GM19397 (cell line): Measurements from ENCODE around the gene EFCAB12.
"Not testable (repeated sequence)": the region's sequence is repeated elsewhere in the genome, so short reads cannot be mapped to it uniquely, and the experiment has no call there.

Source experiments
- ATAC-seq: cut with Tn5 transposase; IDR thresholded peaks from one replicate; pipeline ENCODE4 v1.9.1; 2021; ENCODE audit warnings: mild to moderate bottlenecking, moderate library complexity; ENCODE audit not compliant: unreplicated experiment

EFCAB12 gene

GRCh38 chr3:129421988-129422745, 6.3 kb downstream of the EFCAB12 start:
- ATAC-seq: no peak

DNA sequence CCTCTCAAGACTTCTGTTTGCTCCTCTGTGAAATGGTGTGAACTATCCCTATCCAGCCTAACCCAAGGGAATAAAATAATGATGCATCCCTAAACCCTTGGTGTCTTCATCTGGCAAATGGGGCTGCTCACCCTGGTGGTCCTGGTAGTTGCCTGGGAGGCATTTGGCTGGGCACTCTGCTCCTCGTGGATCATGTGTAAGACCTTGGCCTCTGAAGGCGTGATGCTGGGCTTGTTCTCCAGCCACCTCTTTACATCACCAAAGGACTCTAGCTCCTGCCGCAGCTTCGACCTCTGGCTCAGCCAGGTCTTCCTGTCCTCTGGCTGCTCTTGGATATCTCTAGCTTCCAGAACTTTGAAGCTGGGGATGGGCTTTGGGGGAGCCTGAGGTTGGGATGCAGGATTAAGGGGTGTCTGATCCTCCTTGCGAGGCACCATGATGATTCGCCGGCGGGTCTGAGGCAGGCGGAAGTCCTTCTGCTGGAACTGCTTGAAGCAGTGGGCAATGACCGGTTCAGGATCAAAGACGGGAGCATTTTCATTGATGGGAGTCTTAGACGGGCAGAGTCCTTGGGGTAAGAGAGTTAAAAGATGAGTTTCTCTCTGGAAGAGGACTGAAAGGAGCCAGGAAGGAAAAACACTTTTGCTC, 7.1 kb downstream of the EFCAB12 start:
- no peak for ATAC-seq

GRCh38 chr3:129419476-129419875, 9.0 kb downstream of the EFCAB12 start:
- no peak for ATAC-seq

DNA sequence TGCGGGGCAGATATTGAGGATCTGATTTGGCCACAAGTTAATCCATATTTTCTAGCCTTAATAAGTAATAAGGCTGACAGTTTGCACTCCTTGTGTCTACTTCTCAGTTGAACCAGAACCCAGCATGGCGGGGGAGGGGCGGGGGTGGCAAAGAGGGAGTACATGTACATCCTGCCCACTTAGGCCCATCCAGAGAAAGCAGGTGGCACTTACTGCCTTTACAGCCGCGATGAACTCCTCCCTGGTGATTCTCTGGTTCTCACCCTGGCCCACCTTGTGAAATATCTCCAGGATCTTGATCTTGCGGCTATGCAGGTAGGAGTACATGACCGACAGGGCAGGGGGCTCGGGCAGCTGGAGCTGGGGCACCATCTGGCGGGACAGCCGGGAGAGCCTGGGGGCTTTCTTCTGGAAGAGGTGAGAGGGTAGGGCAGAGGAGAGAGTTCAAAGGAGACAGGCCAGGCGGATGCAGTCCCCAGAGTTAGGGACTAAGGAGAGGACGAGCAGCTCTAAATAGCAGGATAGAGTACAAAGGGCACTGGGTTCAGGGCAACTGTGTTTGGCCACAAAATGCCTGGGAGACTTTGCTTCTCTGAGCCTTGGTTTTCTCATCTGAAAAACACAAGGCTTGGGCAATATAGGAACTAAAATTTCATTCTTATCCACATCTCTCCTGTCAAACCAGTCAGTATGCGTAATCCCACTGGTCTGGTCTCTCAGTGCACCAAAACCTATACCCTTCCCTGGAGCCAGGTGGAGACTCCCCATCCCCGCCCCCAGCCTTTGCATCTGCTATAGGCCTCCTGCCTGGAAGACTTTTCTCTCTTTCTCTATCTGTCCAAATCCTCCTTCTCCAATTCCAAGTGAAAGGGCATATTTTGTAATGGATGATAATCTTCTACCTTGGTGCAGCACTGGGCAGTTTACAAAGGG, 10.1 kb downstream of the EFCAB12 start:
- no peak for ATAC-seq

DNA sequence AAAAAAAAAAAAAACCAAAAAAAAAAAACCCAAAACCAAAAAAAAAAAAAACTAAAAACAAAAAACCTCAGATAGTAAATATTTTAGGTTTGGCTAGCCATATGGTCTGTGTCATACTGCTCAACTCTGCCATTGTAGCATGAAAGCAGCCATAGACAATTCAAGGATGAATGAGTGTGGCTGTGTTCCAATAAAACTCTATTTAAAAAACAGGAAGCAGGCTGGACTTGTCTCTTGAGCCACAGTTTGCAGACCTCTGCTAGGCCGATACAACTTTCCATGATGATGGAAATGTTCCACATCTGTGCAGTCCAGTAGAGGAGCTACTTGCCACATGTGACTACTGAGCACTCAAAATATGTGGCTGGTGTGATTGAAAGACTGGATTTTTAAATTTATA, 11.1 kb downstream of the EFCAB12 start:
- ATAC-seq: no peak

GRCh38 chr3:129416415-129416814, 12.0 kb downstream of the EFCAB12 start:
- ATAC-seq: no peak

DNA sequence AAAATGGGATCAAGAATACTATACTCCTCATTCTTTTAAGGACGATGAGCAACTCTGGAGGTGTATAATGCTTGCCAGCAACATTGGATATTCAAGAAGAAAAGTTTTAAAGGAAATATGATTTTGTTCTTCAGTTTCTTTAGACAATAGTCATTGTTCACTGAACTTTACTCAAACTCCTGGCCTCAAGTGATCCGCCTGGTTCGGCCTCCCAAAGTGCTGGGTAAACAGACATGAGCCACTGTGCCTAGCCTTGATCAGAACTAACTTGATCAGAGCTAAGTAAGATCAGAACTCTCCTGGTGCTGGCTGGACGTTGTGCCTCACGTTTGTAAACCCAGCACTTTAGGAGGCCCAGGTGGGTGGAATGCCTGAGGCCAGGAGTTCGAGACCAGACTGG, 12.6 kb downstream of the EFCAB12 start:
- no peak for ATAC-seq

- ATAC-seq: no peak
Observed at GRCh38 chr3:129415378-129415777, 13.1 kb downstream of the EFCAB12 start.

GRCh38 chr3:129413687-129414506, 14.5 kb downstream of the EFCAB12 start:
- ATAC-seq: peak; percentile 72

DNA sequence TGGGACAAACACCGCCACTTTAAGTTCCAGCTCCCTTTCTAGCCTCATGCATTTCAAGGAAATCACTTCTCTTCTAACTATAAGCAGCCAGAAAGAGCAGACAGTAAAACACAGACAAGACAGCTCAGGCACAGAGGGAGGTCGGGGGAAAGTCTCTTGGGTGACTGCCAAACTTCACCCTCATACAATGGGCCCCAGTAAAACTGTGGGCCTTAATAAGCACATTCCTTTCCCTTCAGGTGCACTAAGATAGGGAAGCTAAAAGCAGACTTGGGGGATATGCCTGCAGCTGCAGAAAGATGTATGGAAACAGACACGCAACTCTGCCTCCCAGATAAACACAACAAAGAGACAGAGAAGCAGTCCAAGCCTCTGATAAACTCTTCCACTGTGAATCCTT, 15.2 kb downstream of the EFCAB12 start:
- ATAC-seq: not testable (repeated sequence)

- ATAC-seq: no peak
Observed at GRCh38 chr3:129412542-129413198, 15.8 kb downstream of the EFCAB12 start.

- ATAC-seq: no peak
Observed at GRCh38 chr3:129410971-129411370, 17.5 kb downstream of the EFCAB12 start.

GRCh38 chr3:129409541-129409940, 18.9 kb downstream of the EFCAB12 start:
- no peak for ATAC-seq

- ATAC-seq: peak; percentile 47
Observed at GRCh38 chr3:129404610-129405009, 23.8 kb downstream of the EFCAB12 start.

DNA sequence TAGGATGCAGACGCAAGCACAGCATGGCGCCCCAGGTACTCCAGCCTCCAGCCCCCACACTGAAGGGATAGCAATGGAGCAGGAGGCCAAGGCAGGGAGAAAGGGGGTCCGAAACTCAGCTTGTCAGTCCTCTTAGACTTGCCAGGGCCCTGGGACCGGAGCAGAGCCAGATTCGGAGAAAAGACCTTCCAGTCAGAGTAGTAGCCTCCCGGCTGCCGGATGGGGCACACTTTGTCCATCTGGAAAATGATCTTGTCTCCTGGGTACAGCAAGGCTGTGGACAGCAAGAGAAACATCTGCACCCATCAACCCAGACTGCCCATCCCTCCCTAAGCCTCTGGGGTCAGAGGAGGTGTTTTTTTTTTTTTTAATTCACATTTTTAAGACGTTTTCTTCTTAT, 24.3 kb downstream of the EFCAB12 start:
- ATAC-seq: no peak

GRCh38 chr3:129403450-129403849, 25.0 kb downstream of the EFCAB12 start:
- no peak for ATAC-seq

- no peak for ATAC-seq
Observed at GRCh38 chr3:129402616-129403015, 25.8 kb downstream of the EFCAB12 start.

DNA sequence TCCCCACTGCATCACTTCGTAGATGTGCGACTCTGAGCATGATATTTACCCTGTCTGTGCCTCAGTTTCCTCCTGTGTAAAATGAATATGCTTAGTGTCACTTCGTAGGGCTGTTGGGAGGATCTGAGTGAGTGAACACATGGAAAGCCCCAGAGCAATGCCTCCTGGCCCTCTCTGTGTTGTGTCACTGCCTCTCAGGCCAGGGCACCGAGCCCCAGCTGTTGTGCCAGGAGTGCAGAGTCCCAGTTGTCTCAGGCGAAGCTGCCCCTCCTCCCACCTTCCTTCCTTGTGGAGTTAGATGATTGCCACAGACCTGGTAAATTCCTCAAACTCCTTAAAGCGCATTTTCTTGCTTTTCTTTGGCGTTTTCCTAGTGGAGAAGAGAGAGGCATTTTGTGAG, 26.2 kb downstream of the EFCAB12 start:
- no peak for ATAC-seq

GRCh38 chr3:129399895-129400357, 28.5 kb downstream of the EFCAB12 start:
- ATAC-seq: no peak
